GM10847 (cell line): ENCODE results near the gene DLGAP4.

Experiments used
- POLR2A ChIP-seq: IDR thresholded peaks from 2 replicates; pipeline ENCODE4 v1.6.1; 2011; ENCODE audit not compliant: insufficient read length; ENCODE audit errors: extremely low read depth

Gene DLGAP4

DNA sequence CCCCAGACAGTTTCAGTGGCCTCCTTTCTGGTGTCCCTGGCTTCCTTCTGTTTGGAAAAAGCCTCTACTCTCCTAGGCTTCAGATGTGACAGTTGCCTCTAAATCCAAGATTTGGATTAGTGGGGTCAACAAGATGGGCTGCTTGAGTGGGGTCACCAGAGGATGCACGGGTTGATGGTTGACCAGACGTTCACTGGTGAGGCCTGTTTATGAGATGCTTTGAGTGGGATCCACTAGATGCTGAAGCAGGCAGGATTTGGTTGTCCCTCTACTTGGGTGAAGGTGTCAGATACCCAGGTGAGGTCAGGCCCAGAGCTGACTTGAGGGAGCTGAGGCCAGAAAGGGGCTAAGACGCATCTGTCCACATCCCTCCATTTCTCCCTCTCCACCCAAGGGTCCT, 8.1 kb upstream of the DLGAP4 start:
- TF ChIP-seq POLR2A = no peak

DNA sequence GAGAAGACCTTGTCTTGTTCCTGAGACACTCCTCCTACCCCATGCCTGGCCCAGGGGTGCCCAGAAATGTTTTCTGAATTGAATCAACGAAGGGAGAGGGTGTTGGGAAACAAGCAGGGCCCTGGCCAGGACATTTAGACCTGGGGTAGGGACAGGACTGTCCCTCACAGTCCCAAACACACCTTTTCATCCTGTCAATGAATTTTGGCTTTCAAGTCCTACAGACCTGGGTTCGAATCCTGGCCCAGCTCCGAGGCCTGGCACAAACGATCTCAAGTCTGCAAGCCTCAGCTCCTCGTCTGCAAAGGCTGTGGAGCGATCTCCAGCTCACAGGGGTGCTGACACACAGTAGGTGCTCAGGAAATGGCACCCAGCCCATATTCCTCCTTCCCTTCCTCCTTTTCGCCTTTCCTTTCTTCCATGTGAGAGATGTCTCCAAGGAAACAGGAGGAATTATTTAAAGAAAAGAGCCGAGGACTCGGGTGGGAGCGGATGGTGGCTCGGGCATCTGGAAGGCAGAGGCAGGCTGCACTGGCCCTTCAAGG, 7.3 kb upstream of the DLGAP4 start:
- no peak for TF ChIP-seq POLR2A

DNA sequence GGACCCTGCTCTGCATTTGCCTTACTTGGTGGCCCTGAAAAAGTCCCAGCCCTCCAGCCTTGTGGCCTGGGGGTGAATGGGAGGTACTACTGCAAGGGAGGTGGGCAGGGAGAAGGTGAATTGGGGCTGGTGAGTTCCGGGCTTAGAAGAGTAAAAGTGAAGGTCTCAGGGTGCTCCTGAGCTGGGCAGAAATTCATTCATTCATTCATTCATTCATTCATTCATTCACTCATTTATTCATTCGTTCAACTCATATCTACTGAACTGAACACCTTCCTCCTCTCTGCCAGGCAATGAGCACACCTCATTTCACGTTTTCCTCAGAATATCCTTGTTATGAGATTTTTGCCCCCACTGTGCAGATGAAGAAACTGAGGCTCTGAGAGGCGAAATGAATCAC, 6.7 kb upstream of the DLGAP4 start:
- no peak for TF ChIP-seq POLR2A

DNA sequence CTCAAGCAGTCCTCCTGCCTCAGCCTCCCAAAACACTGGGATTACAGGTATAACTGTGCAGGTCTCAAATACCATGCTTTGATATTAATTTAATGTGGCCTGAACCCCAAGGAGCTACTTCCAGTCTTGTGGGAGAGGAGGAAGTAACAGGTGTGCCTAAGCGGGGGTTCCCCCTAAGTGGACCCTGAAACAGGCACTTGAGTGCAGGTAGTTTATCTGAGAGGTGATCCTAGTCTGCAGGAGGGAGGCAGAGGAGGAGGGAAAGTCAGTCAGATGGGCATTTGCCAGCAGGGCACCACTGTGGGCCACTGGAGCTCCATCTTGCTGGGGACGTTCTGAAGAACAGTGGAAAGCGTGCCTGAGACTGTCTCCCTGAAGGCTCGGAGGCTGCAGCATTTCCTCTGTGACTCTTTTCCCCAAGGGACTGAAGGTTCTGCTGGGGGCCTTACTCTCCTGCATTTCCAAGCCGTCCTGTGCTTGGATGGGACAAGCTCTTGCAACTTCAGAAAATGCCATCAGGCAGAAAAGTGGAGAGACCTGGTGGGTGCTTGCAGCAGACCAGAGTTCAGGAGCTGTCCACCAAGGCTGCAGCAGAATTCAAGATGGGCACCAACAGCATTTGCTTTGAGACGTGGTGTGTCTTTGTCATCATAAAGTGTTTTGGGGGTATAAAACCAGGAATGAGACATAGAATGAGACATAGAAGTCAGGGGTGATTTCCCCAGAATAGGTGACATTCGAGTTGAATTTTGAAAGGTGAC, 4.6 kb upstream of the DLGAP4 start:
- no peak for TF ChIP-seq POLR2A

DNA sequence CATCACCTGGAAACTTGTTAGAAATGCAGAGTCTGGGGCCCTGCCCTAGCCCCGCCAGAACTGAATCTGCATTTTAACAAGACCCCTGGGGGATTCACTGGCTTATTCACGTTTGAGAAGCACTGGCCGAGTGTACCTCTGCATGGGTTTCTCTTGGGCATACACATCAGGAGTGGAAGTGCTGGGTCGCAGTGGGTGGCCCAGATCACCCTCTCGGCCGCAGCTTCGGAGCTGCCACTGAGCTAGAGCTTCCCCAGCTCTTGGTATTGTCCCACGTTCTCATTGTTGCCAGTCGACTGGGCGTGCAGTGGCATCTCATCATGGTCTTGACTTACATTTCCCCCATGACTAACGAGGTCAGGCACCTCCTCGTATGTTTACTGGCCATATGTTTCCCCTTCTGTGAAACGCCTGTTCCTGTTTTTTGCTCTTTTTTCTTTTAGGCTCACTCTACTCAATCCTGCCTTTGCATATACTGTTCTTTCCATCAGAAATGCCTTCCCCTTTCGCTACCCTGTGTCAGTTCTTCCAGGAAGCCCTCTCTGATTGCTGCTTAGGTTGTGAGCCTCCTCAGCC, 3.0 kb upstream of the DLGAP4 start:
- TF ChIP-seq POLR2A = no peak

DNA sequence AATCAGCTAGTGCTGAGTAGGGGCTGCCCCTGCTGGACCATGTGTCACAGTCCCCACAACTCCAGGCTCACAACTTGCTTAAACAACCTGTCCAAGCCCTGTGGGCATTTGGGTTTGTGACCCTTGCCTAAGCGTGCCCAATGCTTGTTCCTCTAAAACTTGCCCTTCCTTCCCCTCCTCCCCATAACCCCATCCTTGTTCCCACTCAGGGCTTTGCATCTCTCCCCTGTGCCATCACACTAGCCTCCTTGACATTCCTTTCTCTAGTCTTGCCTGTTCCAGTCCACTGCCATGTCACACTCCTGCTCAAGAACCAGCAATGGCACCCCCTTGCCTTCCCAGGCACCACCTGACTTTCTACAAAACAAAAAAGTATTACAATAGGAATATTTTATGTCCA, 2.3 kb upstream of the DLGAP4 start:
- no peak for TF ChIP-seq POLR2A

DNA sequence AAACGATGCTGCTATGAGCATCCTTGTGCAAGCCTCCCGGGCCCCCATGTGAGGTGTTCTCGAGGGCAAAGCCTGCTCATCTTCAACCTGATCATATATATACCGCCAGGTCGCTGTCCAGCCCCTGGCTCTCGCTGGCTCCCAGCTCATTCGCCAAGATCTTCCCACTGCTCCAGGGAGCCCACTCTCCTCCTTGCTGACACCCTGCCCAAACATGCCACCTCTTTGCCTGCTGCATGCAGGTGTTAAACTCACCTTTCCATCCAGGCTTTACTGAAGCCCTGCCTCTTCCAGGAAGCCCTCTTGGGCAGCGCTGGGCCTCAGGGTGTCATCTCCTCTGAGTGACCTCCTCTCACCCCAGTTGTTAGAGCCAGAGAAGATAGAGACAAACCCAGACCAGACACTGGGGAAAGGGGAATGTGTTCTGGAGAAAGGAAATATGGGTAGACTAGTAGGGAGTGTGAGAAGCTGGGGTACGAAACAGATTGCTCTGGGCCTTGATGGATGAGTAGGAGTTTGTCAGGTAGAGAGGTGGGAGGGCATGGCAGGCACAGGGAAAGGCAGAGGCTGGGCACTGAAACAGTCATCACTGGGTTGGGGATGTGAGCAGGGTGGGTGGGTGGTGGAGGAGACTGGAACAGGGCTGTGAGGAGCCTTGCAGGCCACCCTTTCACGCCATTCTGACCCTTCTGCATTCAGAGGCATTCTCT, 1.2 kb upstream of the DLGAP4 start:
- TF ChIP-seq POLR2A = no peak

DNA sequence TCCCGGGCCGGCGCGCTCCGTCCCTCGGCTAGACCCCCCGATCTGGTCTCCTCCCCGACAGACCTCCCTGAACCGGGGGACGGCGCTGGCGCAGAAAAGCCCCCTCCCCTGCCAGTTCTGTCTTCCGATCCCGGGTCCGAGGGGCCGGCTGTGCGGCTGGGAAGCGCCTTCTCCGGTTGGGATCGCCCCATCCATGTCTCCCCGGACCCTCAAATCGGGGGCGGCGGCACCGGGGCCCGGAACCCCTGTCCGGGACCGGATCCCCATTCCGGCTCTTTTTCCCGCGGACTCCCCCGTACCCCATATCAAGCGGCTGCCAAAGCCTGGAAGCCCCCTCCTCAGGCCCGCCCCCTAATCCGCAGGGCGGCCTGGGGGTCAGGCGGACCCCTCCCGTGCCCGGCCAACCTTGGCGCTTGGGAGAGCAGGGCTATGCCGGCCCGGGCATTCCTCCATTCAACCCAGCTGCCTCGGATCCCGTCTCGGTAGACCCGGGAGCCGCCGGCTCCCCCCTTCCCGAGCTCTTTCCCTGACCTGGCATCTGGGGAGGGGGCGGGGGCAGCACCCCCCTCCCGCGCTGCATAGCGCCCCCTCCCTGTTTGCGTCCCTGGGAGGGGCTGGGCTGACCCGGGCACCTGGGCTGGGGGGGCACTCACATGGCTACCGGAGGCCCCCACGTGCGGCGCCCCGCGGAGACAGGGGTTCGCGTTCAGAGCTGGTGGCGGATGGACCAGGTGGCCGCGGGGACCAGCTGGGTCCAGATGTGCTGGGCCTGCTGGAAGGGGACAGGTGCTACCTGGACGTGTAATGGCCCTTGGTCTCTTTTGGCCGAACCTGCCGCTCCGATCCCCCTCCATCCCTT, 643 bp downstream of the DLGAP4 start:
- no peak for TF ChIP-seq POLR2A

DNA sequence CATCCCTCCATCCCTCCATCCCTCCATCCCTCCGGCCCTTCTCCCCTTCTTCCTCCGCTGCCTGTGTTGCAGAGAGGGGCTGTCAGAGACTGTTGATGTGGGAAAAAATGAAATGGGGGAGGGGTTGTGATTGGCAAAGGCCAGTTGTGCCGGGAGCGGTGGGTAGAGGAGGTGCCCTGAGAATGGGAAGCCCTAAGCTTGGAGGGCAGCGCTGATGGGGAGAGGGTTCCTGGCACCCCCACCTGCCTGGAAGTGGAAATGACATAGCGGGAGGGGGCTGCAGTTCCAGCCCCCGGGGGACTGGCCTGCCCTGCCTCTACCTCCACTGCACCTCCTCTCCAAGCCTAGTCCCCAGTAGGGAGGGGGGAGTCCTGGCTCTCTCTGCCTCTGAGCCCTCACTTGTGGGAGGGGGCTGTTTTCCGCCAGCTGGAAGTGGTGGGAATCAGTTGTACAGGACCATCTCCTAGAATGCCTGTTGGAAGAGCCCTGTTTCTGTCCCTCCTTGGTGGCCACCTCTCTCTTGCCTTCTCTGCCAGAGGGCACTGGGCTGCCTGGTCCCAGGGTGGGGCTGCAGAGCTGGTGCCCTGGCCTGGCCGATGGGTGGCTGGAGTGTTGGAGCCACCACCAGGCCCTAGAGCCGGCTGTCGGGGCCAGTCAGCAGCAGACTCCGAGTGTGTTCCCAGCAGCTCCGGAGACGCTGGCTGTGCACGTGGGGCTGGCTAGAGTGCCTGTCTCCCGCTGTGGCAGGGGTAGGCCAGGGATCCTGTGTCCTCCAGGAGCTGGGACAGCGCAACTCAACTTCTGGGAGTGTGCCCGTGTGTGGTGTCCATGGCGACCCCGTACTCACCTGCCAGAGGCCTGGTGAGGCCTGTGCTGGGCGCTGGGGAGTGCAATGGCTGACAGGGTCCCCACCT, 1.5 kb downstream of the DLGAP4 start:
- no peak for TF ChIP-seq POLR2A

DNA sequence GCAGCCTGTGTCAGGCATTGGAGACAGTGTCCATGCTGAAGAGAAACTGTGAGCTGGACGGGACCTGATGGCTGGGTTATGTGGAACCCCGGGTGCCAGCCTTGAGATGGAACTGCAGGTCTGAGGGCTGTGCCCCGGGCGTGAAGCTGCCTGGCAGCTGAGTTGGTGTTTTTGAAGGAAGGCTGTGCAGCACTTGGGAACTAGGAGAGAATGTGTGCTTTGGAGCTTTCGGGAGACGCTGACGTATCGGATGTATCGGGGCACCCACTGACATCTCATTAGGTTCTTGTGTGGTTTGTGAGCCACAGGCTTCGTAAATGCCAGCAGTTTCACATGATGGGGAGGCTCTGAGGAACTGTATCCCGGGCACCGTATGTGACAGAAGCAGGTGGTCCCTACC, 2.2 kb downstream of the DLGAP4 start:
- TF ChIP-seq POLR2A = no peak

DNA sequence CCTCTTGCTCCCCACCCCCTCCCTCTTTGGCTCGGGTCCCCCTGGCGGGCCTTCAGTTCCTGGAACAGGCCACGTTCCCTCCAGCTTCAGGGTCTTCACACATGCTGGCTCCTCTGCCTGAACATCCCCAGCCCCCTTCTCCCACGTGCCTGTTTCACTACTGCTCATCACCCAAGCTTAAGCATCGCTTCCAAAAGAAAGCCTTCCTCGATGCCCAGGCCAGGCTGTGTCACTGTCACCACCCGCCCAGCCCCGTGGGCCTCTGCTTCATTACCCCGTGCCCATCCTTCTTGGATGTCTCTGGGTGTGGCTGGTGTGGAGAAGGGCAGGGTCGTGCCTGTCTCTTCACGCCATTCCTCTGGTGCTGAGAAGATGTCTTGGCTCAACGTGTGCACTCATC, 2.8 kb downstream of the DLGAP4 start:
- TF ChIP-seq POLR2A = no peak

DNA sequence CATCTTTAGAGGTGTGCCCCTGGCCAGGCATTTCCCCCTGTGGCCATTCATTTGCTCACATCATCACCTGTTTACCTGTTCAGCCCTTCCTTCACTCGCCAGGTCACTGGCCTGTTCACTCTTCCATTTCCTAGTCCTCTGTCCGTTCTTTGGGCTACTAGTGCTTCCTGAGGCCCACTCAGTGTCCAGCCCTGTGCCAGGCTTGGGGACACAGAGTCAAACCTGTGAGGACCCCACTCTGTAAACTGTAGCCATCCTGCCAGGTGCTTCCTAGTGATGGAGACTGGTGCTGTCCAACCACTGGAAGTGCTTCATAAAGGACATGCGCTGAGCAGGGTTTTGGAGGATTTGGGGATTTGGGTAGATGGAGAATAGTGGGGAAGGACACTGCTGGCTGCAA, 3.5 kb downstream of the DLGAP4 start:
- no peak for TF ChIP-seq POLR2A

DNA sequence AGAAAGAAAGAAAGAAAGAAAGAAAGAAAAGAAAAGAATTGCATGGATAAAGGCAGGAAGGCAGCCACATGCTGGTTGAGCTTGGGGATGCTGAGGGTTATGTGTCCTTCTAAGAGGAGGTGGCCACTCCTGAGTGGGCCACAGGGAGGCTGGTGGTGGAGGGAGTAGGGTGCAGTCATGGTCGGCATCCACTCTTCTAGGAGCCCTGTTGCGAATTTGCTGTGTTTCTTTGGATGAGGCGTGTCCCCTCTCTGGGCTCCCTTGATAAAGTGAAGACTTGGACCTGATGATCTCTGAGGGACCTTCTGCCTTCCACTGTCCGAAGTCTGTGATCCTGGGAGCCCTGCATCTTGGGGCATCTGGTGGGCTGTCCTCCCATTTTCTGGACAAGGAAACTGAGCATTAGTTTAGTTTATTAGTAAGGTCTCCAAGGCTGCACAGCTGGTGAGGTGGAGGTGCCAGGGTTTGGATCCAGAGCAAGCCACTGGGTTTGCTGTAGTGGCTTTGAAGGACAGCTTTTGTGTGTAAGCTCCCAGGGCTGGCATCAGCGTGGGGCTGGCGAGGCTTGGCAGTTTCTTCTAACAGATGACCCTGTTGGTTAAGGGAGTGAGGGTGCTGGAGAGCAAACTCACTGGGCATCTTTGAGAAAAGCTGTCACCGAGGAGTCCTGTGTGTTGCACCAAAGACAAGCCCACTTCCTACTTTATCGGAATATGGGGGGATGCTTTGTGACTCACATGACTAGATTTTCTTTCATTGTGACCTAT, 4.3 kb downstream of the DLGAP4 start:
- TF ChIP-seq POLR2A = no peak

DNA sequence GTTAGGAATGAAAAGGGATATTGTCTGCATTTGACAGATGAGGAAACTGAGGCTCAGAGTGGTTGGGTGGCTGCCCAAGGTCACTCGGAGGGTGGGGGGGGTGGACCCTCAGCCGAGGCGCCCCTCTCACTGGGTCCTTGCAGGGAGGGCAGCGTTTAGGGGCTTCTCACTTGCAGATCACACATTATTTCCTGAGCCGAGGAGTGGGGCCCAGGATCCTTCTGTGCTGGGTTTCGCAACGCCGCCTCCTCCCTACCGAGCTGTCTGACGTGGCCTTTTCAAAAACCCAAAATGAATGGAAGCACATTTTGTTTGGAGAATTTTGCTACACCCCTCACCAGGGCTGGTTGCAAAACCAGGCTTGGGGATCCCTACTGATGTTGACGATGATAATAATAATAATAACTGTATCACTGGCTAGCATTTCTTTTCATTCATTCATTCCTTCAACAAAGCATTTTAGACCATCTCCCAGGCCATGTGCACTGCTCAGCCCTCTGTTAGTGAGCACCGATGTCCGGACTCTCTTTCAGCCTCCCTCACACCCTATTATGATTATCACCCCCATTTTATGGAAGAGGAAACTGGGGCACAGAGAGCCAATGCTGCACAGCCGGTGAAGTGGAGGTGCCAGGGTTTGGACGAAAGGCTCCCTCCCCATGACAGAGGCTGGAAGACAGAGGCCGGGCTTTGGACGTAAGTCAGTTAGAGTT, 5.2 kb downstream of the DLGAP4 start:
- TF ChIP-seq POLR2A = no peak
